ENCODE data around the gene FZD8. TPM values are rescaled to one million over a fixed set of nuclear protein-coding genes. Genes with fewer than 3 reads are reported as not detected.

FZD8 gene
- polyA plus RNA-seq, 3 donors, result 0.04 to 0.24 TPM; not detected in 1

- Histone ChIP-seq H2AFZ (ENCODE audit: insufficient read depth, low read depth, low read length, poor library complexity, severe bottlenecking) (no peak overlapping the region), H3K27ac (ENCODE audit: low read depth in 1 of 2, low read length in 2 of 2) (no peak overlapping the region), H3K79me2 (ENCODE audit: insufficient read depth, low read length) (no peaks in the 10 kb centered on the region), H4K20me1 (ENCODE audit: insufficient read depth, low read length) (no peaks in the 10 kb centered on the region), H3K9me3 (replicated peaks in 1 of 2; ENCODE audit: control insufficient read depth in 1 of 2, insufficient read depth in 1 of 2, low read length in 2 of 2) (peaks cover 19 to 25% of the 10 kb centered on the region in 2 donors), H3K36me3 (replicated peaks in 1 of 2; ENCODE audit: control insufficient read depth in 1 of 2, insufficient read depth in 2 of 2, low read length in 2 of 2) (no peaks in the 10 kb centered on the region), H3K9ac (ENCODE audit: insufficient read depth, low read length, poor library complexity, severe bottlenecking) (no peak overlapping the region), H3K4me2 (replicated peaks; ENCODE audit: extremely low read depth, low read length, poor library complexity, severe bottlenecking) (no peak overlapping the region), H3K4me1 (ENCODE audit: control insufficient read depth in 1 of 2, insufficient read depth in 2 of 2, low read length in 2 of 2) (no peaks in the 10 kb centered on the region), H3K27me3 (ENCODE audit: control insufficient read depth in 2 of 2, insufficient read depth in 2 of 2, low read length in 2 of 2) (no peaks in the 10 kb centered on the region), H3K4me3 (replicated peaks in 1 of 3; ENCODE audit: low read depth in 2 of 3, low read length in 3 of 3) (no peak overlapping the region)
- Mint-ChIP-seq H3K36me3 (no peaks in the 10 kb centered on the region), H3K27me3 (ENCODE audit: low read depth in 3 of 3) (peaks cover 0 to 3% (median 3%) of the 10 kb centered on the region in 3 donors), H3K27ac (no peak overlapping the region), H3K4me3 (no peak overlapping the region), H3K9me3 (peaks cover 13 to 53% (median 24%) of the 10 kb centered on the region in 7 donors), H3K4me1 (peaks cover 2% of the 10 kb centered on the region)
- no peak for TF ChIP-seq CTCF (IDR thresholded peaks at IDR 0.05)
- intact Hi-C loops (cut with micrococcal nuclease), result no loop called here
- 90% methylated on average over 2 of the region's 4 CpGs for WGBS (ENCODE audit: insufficient coverage)
- no peak for DNase-seq
Observed at GRCh38 chr10:35592441-35592840, 49.7 kb downstream of the FZD8 start.

GRCh38 chr10:35588836-35589235 is 53.3 kb downstream of the FZD8 start:
- no peak overlapping the region for H3K4me3 ChIP-seq (replicated peaks in 1 of 3; ENCODE audit: low read depth in 2 of 3, low read length in 3 of 3)
- no peaks in the 10 kb centered on the region for H3K36me3 ChIP-seq (replicated peaks in 1 of 2; ENCODE audit: control insufficient read depth in 1 of 2, insufficient read depth in 2 of 2, low read length in 2 of 2)
- no peaks in the 10 kb centered on the region for H4K20me1 ChIP-seq (ENCODE audit: insufficient read depth, low read length)
- no peak overlapping the region for H3K27ac Mint-ChIP-seq
- intact Hi-C loops (cut with micrococcal nuclease), result no loop called here
- H3K79me2 ChIP-seq (ENCODE audit: insufficient read depth, low read length), result no peaks in the 10 kb centered on the region
- no peak overlapping the region for H2AFZ ChIP-seq (ENCODE audit: insufficient read depth, low read depth, low read length, poor library complexity, severe bottlenecking)
- peaks cover 11 to 12% of the 10 kb centered on the region in 2 donors for H3K9me3 ChIP-seq (replicated peaks in 1 of 2; ENCODE audit: control insufficient read depth in 1 of 2, insufficient read depth in 1 of 2, low read length in 2 of 2)
- H3K4me2 ChIP-seq (replicated peaks; ENCODE audit: extremely low read depth, low read length, poor library complexity, severe bottlenecking), result no peak overlapping the region
- no peak for DNase-seq
- H3K36me3 Mint-ChIP-seq, result no peaks in the 10 kb centered on the region
- H3K9me3 Mint-ChIP-seq, result peaks cover 7 to 32% (median 16%) of the 10 kb centered on the region in 7 donors
- TF ChIP-seq CTCF (IDR thresholded peaks at IDR 0.05), result no peak
- H3K4me1 ChIP-seq (ENCODE audit: control insufficient read depth in 1 of 2, insufficient read depth in 2 of 2, low read length in 2 of 2), result no peaks in the 10 kb centered on the region
- H3K27me3 Mint-ChIP-seq (ENCODE audit: low read depth in 3 of 3), result peaks cover 5 to 7% (median 6%) of the 10 kb centered on the region in 3 donors
- H3K27me3 ChIP-seq (ENCODE audit: control insufficient read depth in 2 of 2, insufficient read depth in 2 of 2, low read length in 2 of 2), result no peaks in the 10 kb centered on the region
- H3K9ac ChIP-seq (ENCODE audit: insufficient read depth, low read length, poor library complexity, severe bottlenecking), result no peak overlapping the region
- peaks cover 1% of the 10 kb centered on the region for H3K4me1 Mint-ChIP-seq
- H3K27ac ChIP-seq (ENCODE audit: low read depth in 1 of 2, low read length in 2 of 2), result no peak overlapping the region
- no peak overlapping the region for H3K4me3 Mint-ChIP-seq

Other genes with a start within 250 kb of the FZD8 start
- gene GJD4, start 37.0 kb downstream of the FZD8 start, polyA plus RNA-seq, result not detected